ENCODE data around the gene RAB3IL1.

Gene RAB3IL1

DNA sequence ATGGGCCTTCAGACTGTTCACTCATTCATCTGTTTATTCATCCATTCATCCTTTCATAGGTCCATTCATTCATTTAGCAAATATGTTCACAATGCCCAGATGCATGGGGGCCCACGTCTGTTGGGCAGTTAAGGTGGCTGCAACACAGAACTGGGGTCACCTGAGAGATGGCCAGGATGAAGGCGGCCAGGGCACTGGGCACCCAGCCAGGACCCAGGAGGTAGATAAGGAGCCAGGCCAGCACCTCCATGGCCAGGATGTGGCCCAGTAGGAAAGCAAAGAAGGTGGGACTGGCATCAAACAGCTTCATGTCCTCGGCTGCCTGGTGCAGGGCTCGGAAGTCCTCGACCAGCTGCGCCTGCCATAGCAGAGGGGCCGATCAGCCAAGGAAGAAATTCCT is 38.2 kb downstream of the RAB3IL1 start:
- Histone ChIP-seq H2BK5ac (ENCODE audit: low read length) (no peak overlapping the region), H3K4me2 (ENCODE audit: insufficient read depth, low read length, poor library complexity, severe bottlenecking) (no peak overlapping the region), H3K9me3 (replicated peaks in 1 of 2; ENCODE audit: control insufficient read depth in 2 of 2, insufficient read depth in 1 of 2, low read depth in 1 of 2, low read length in 2 of 2) (no peaks in the 10 kb centered on the region), H3K79me1 (ENCODE audit: low read depth, low read length) (peaks cover 6% of the 10 kb centered on the region), H3K9ac (ENCODE audit: low read depth, low read length, poor library complexity) (no peak overlapping the region), H3K14ac (ENCODE audit: low read length) (no peak overlapping the region), H2AFZ (ENCODE audit: low read length) (no peak overlapping the region), H2AK5ac (ENCODE audit: low read depth, low read length) (no peak overlapping the region), H3K18ac (ENCODE audit: low read length) (peak overlapping the region; percentile 12), H3K4me1 (ENCODE audit: control insufficient read depth in 2 of 2, insufficient read depth in 1 of 2, low read depth in 1 of 2, low read length in 2 of 2) (peaks cover 1 to 9% of the 10 kb centered on the region in 2 donors), H3K36me3 (replicated peaks in 1 of 2; ENCODE audit: control insufficient read depth in 2 of 2, insufficient read depth in 2 of 2, low read length in 2 of 2) (no peaks in the 10 kb centered on the region), H3K23ac (ENCODE audit: low read depth, low read length, poor library complexity) (no peak overlapping the region), H2BK12ac (ENCODE audit: low read length) (no peak overlapping the region), H3K27me3 (ENCODE audit: control insufficient read depth in 3 of 3, insufficient read depth in 3 of 3, low read depth in 1 of 3, low read length in 3 of 3) (no peaks in the 10 kb centered on the region), H3K4ac (ENCODE audit: low read length) (no peak overlapping the region), H3K4me3 (ENCODE audit: low read length in 2 of 2) (no peak overlapping the region), H3K27ac (replicated peaks; ENCODE audit: low read length) (no peak overlapping the region), H4K91ac (ENCODE audit: low read depth, low read length, poor library complexity) (no peak overlapping the region), H4K8ac (ENCODE audit: low read depth, low read length) (peak overlapping the region; percentile 17), H2BK120ac (ENCODE audit: low read depth, low read length) (no peak overlapping the region), H2BK15ac (ENCODE audit: low read length) (no peak overlapping the region)
- DNase-seq (ENCODE audit: low spot score): no peak
- WGBS, 2 donors (ENCODE audit: extremely low coverage in 2 of 2, insufficient read length in 2 of 2, insufficient replicate concordance in 1 of 2): no CpG with 5 or more reads among the region's 7 CpGs

DNA sequence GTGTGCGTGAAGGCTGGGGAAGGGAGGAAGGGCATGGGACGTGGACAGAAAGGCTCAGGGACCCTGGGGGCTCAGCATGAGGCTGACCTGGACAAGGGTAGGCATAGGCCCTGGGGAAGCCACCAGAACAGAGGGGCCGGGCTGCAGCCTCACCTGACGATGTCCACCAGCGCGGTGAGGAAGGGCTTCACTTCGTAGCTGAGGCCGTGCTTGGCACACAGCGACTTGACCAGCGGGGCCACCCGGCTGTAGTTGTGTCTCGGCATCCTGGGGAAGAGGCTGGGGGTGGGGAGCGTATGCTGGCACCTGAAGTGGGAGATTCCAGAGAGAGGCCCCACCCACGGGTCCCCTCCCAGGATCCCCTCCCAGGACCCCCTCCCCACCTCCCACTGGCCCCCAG is 41.7 kb downstream of the RAB3IL1 start:
- H4K91ac ChIP-seq (ENCODE audit: low read depth, low read length, poor library complexity): no peak overlapping the region
- peaks cover 6 to 7% of the 10 kb centered on the region in 2 donors for H3K4me1 ChIP-seq (ENCODE audit: control insufficient read depth in 2 of 2, insufficient read depth in 1 of 2, low read depth in 1 of 2, low read length in 2 of 2)
- peak overlapping the region; percentile 68 for H2AK5ac ChIP-seq (ENCODE audit: low read depth, low read length)
- H3K36me3 ChIP-seq (replicated peaks in 1 of 2; ENCODE audit: control insufficient read depth in 2 of 2, insufficient read depth in 2 of 2, low read length in 2 of 2): no peaks in the 10 kb centered on the region
- no peak overlapping the region for H3K4me3 ChIP-seq (ENCODE audit: low read length in 2 of 2)
- no peak overlapping the region for H2BK5ac ChIP-seq (ENCODE audit: low read length)
- no peak overlapping the region for H3K27ac ChIP-seq (replicated peaks; ENCODE audit: low read length)
- no peak overlapping the region for H3K23ac ChIP-seq (ENCODE audit: low read depth, low read length, poor library complexity)
- H2BK12ac ChIP-seq (ENCODE audit: low read length): no peak overlapping the region
- no peak overlapping the region for H4K8ac ChIP-seq (ENCODE audit: low read depth, low read length)
- H3K14ac ChIP-seq (ENCODE audit: low read length): no peak overlapping the region
- DNase-seq (ENCODE audit: low spot score): no peak
- peaks cover 0 to 3% (median 0%) of the 10 kb centered on the region in 3 experiments for H3K27me3 ChIP-seq (ENCODE audit: control insufficient read depth in 3 of 3, insufficient read depth in 3 of 3, low read depth in 1 of 3, low read length in 3 of 3)
- no peak overlapping the region for H2BK120ac ChIP-seq (ENCODE audit: low read depth, low read length)
- H3K79me1 ChIP-seq (ENCODE audit: low read depth, low read length): peaks cover 6% of the 10 kb centered on the region
- H3K9me3 ChIP-seq (replicated peaks in 1 of 2; ENCODE audit: control insufficient read depth in 2 of 2, insufficient read depth in 1 of 2, low read depth in 1 of 2, low read length in 2 of 2): no peaks in the 10 kb centered on the region
- H2AFZ ChIP-seq (ENCODE audit: low read length): no peak overlapping the region
- H3K18ac ChIP-seq (ENCODE audit: low read length): peak overlapping the region; percentile 27
- no peak overlapping the region for H3K9ac ChIP-seq (ENCODE audit: low read depth, low read length, poor library complexity)
- no peak overlapping the region for H3K4me2 ChIP-seq (ENCODE audit: insufficient read depth, low read length, poor library complexity, severe bottlenecking)
- WGBS, 2 donors (ENCODE audit: extremely low coverage in 2 of 2, insufficient read length in 2 of 2, insufficient replicate concordance in 1 of 2): no CpG with 5 or more reads among the region's 14 CpGs
- no peak overlapping the region for H3K4ac ChIP-seq (ENCODE audit: low read length)
- H2BK15ac ChIP-seq (ENCODE audit: low read length): no peak overlapping the region

DNA sequence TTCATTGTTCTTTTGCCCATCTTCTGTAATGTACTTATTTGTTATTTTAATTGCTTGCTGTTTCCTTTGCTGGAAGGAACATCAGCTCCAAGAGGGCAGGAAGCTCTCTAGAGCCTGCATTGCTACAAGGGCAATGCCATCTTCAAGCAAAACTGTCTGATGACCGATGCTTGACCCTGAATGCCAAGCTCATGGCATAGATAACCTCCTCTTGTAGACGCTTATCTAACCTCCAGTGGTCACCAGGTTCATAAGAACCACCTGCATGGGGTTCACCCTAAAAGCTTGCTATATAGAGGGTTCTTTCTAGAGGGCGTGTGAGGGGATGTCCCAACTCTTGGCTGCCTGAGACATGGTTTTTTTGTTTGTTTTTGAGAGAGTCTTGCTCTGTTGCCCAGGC is 42.5 kb downstream of the RAB3IL1 start:
- Histone ChIP-seq H2AFZ (ENCODE audit: low read length) (no peak overlapping the region), H4K8ac (ENCODE audit: low read depth, low read length) (no peak overlapping the region), H3K14ac (ENCODE audit: low read length) (no peak overlapping the region), H3K79me1 (ENCODE audit: low read depth, low read length) (peaks cover 6% of the 10 kb centered on the region), H4K91ac (ENCODE audit: low read depth, low read length, poor library complexity) (no peak overlapping the region), H3K9ac (ENCODE audit: low read depth, low read length, poor library complexity) (no peak overlapping the region), H3K18ac (ENCODE audit: low read length) (no peak overlapping the region), H3K4me1 (ENCODE audit: control insufficient read depth in 2 of 2, insufficient read depth in 1 of 2, low read depth in 1 of 2, low read length in 2 of 2) (peaks cover 7 to 12% of the 10 kb centered on the region in 2 donors), H3K27me3 (ENCODE audit: control insufficient read depth in 3 of 3, insufficient read depth in 3 of 3, low read depth in 1 of 3, low read length in 3 of 3) (peaks cover 0 to 3% (median 0%) of the 10 kb centered on the region in 3 experiments), H2BK12ac (ENCODE audit: low read length) (no peak overlapping the region), H3K4ac (ENCODE audit: low read length) (no peak overlapping the region), H2BK15ac (ENCODE audit: low read length) (no peak overlapping the region), H3K4me3 (ENCODE audit: low read length in 2 of 2) (no peak overlapping the region), H2AK5ac (ENCODE audit: low read depth, low read length) (no peak overlapping the region), H3K27ac (replicated peaks; ENCODE audit: low read length) (no peak overlapping the region), H3K4me2 (ENCODE audit: insufficient read depth, low read length, poor library complexity, severe bottlenecking) (no peak overlapping the region), H2BK120ac (ENCODE audit: low read depth, low read length) (no peak overlapping the region), H3K9me3 (replicated peaks in 1 of 2; ENCODE audit: control insufficient read depth in 2 of 2, insufficient read depth in 1 of 2, low read depth in 1 of 2, low read length in 2 of 2) (no peaks in the 10 kb centered on the region), H3K23ac (ENCODE audit: low read depth, low read length, poor library complexity) (no peak overlapping the region), H3K36me3 (replicated peaks in 1 of 2; ENCODE audit: control insufficient read depth in 2 of 2, insufficient read depth in 2 of 2, low read length in 2 of 2) (no peaks in the 10 kb centered on the region), H2BK5ac (ENCODE audit: low read length) (no peak overlapping the region)
- DNase-seq (ENCODE audit: low spot score): no peak
- no CpG with 5 or more reads among the region's 3 CpGs for WGBS, 2 donors (ENCODE audit: extremely low coverage in 2 of 2, insufficient read length in 2 of 2, insufficient replicate concordance in 1 of 2)

DNA sequence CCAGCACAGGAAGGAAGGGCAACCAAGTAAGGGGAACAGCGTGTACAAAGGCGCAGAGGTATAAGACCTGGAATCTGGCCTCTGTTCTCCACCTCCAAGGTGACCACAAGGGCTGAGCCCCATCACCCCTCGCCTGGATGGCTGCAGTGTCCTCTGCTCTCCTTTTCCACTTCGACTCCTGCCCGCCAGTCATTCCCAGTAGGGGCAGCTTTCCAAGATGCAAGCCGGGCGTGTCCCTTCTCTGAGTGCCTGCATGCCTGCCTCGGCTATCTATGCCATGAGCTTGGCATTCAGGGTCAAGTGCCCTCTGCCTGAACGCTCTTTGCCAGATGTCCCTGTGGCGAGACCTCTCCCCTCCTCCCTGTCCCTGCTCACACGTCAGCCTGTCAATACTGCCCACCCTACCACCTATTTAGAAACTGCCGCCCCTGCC is 43.0 kb downstream of the RAB3IL1 start:
- Histone ChIP-seq H2BK5ac (ENCODE audit: low read length) (no peak overlapping the region), H3K9ac (ENCODE audit: low read depth, low read length, poor library complexity) (peak overlapping the region; percentile 13), H3K18ac (ENCODE audit: low read length) (peak overlapping the region; percentile 42), H3K36me3 (replicated peaks in 1 of 2; ENCODE audit: control insufficient read depth in 2 of 2, insufficient read depth in 2 of 2, low read length in 2 of 2) (no peaks in the 10 kb centered on the region), H3K9me3 (replicated peaks in 1 of 2; ENCODE audit: control insufficient read depth in 2 of 2, insufficient read depth in 1 of 2, low read depth in 1 of 2, low read length in 2 of 2) (no peaks in the 10 kb centered on the region), H4K91ac (ENCODE audit: low read depth, low read length, poor library complexity) (no peak overlapping the region), H3K27ac (replicated peaks; ENCODE audit: low read length) (no peak overlapping the region), H2AK5ac (ENCODE audit: low read depth, low read length) (no peak overlapping the region), H3K23ac (ENCODE audit: low read depth, low read length, poor library complexity) (peak overlapping the region; percentile 75), H3K4me3 (ENCODE audit: low read length in 2 of 2) (no peak overlapping the region), H2BK15ac (ENCODE audit: low read length) (no peak overlapping the region), H4K8ac (ENCODE audit: low read depth, low read length) (no peak overlapping the region), H3K4ac (ENCODE audit: low read length) (no peak overlapping the region), H3K79me1 (ENCODE audit: low read depth, low read length) (peaks cover 6% of the 10 kb centered on the region), H3K14ac (ENCODE audit: low read length) (no peak overlapping the region), H3K4me1 (ENCODE audit: control insufficient read depth in 2 of 2, insufficient read depth in 1 of 2, low read depth in 1 of 2, low read length in 2 of 2) (peaks cover 12 to 16% of the 10 kb centered on the region in 2 donors), H3K27me3 (ENCODE audit: control insufficient read depth in 3 of 3, insufficient read depth in 3 of 3, low read depth in 1 of 3, low read length in 3 of 3) (peaks cover 0 to 3% (median 0%) of the 10 kb centered on the region in 3 experiments), H2BK12ac (ENCODE audit: low read length) (no peak overlapping the region), H2AFZ (ENCODE audit: low read length) (no peak overlapping the region), H3K4me2 (ENCODE audit: insufficient read depth, low read length, poor library complexity, severe bottlenecking) (no peak overlapping the region), H2BK120ac (ENCODE audit: low read depth, low read length) (no peak overlapping the region)
- no peak for DNase-seq (ENCODE audit: low spot score)
- no CpG with 5 or more reads among the region's 12 CpGs for WGBS, 2 donors (ENCODE audit: extremely low coverage in 2 of 2, insufficient read length in 2 of 2, insufficient replicate concordance in 1 of 2)
